ENCODE measurements around the gene BCAS3.
A peak's percentile ranks its signal among the peaks of the same experiment; 100 is the strongest.

- TF ChIP-seq SIN3A (IDR thresholded peaks at IDR 0.05; ENCODE audit: low read depth) (no peak), ZNF274 (IDR thresholded peaks at IDR 0.05; ENCODE audit: low read depth, low read length) (no peak), CBX3 (IDR thresholded peaks at IDR 0.05; ENCODE audit: low read depth) (peak; percentile 44; the same call in 1 of the 2 replicates), EZH2 (IDR thresholded peaks at IDR 0.05) (no peak), YY1 (IDR thresholded peaks at IDR 0.05; ENCODE audit: extremely low read depth, insufficient replicate concordance, low read depth, low read length) (no peak), CTCF (IDR thresholded peaks at IDR 0.05 in 2 of 3, conservative IDR thresholded peaks at IDR 0.05 in 1 of 3; ENCODE audit: borderline replicate concordance in 1 of 3, insufficient read depth in 1 of 3, low read depth in 2 of 3, low read length in 2 of 3) (no peak), RAD21 (IDR thresholded peaks at IDR 0.05; ENCODE audit: low read depth) (no peak), POLR2A (IDR thresholded peaks at IDR 0.05; ENCODE audit: borderline replicate concordance, extremely low read depth, insufficient read depth, insufficient read length) (no peak), ZBTB33 (IDR thresholded peaks at IDR 0.05; ENCODE audit: extremely low read depth, insufficient replicate concordance, low read length) (no peak), SP1 (IDR thresholded peaks at IDR 0.05; ENCODE audit: low read depth) (no peak), ZFX (IDR thresholded peaks at IDR 0.05) (no peak), FOSL1 (IDR thresholded peaks at IDR 0.05; ENCODE audit: low read depth) (no peak)
Measured at GRCh38 chr17:60969500-60970037, 291.9 kb downstream of the BCAS3 start.

All from HCT116 (cell line).